HG03520 (cell line): Measurements from ENCODE around the gene STAMBP.
"Not testable (repeated sequence)": the region's sequence is repeated elsewhere in the genome, so short reads cannot be mapped to it uniquely, and the experiment has no call there.

Source experiments
- ATAC-seq: cut with Tn5 transposase; IDR thresholded peaks from one replicate; pipeline ENCODE4 v1.9.1; 2021; ENCODE audit warnings: mild to moderate bottlenecking, moderate library complexity; ENCODE audit not compliant: unreplicated experiment

Gene STAMBP

DNA sequence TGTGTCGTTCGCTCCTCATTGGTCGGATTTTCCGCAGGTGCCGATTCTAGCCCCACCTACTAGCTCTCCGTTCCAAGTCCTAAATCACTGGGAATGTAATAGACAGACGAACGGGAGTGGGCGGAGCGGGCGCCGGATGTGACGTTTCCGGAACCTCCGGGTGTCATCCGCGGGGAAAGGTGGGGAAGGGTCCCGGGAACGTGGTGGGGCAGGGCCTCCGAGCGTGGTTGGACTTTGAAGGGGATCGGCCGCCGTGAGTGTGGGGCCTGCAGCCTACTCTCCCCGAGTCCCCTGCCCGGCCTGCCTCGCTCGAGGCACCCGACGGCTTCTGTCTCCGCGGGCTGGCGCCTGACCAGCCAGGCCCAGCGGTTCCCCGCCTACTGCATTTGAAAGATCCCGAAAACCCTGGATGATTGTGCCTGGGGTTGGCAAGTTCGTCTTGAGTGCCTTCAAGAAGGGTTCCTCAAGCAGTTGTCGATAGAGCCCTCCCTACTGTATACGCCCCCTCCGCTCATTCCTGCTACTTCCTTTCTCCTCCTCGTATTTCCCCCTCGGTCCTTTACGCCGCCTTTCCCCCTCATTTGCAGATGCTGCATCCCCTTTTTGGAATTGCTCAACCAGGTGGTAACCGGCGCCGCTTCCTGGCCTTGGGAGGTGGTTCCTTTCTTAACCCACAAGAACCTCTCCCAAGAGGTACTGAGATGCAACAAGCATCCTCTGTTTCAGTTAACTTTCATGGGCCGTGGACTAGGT, at the start of gene STAMBP:
TSS of gene STAMBP (plus strand) at position 144 of the 753 bp plus-strand sequence. CDS start 1,896 bp downstream, outside the sequence.
- ATAC-seq = peak; percentile 75

DNA sequence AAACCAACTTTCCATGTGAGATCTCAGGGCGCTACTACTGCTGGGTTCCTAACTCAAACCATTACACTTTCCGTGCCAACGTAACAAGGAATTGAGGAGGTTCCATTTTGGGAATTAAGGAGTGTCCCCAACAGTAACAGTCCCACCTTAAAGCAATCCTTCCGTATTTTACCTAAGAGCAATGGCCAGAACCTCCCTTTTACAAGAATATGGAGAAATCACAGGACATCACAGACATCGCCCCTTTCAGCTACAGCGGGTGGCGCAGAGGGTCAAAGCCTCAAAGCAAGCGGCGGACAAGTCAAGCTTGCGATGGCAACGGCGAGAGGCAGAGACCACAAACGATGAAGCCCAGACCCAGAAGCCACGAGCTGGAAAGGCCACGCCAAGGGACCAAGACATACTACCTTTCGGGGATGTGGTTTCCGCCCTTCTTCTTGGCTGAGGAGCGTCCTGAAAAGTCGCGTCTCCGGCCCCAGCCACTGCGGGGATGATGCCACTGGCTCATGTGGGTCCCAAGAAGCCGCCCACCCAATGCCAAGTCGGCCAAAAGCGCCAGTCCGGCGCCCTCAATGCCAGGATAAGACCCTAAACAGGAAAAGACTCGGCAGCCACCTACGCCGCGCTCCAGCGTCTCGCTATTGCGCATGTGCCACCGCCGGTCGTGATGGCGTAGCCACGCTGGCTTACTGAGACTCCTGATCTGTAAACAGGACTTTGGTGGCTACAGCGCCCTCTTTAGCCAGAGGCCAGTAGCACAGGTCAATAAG, 49.1 kb upstream of the STAMBP start, which contains the start of gene DUSP11:
TSS of gene DUSP11 (minus strand) at position 637 of the 770 bp plus-strand sequence. CDS start at position 508, 129 bp downstream.
- ATAC-seq = peak; percentile 95

DNA sequence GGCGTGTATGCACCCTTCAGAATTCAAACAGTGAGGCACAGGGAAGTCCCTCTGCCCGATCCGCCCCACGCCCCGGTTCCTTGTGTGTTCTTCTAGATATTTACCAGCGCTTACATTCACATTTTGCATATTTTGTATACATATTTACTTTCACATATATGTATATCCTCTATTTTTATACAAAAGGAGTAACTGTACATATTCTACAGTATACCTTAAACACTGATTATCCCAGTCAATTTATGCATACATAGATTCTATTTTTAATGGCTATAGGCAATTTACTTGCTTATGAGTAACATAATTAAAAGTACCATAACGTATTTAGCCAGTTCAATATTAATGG, 48.6 kb upstream of the STAMBP start:
- no peak for ATAC-seq

DNA sequence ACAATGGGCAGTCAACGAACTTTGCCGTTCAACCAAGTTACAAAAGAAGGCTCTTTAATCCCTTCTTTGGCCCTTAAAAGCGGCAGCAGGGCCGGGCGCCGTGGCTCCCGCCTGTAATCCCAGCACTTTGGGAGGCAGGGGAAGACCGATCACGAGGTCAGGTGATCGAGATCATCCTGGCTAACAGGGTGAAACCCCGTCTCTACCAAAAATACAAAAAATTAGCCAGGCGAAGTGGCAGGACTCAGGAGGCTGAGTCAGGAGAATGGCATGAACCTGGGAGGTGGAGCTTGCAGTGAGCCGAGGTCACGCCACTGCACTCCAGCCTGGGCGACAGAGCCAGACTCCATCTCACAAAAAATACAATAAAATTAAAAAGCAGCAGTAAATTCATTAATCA, 45.4 kb upstream of the STAMBP start:
- ATAC-seq = not testable (repeated sequence)

DNA sequence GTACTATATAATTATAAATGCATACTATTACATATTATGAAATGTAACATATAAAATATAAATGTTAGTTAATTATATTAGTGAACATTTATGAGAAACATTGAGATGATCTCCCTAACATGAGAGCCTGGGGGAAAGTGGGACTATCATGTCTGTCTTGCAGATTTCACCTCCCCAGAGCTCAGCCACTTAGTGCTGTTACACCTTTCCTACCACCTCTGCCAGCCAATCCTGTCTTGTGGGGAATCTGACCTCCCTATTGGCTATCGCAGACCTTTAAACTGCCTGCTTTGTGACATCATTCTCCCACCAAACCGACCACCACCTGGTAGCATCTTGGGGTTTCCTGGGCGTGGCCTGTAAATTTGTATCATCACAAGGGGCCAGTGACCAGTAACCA, 44.9 kb upstream of the STAMBP start, which contains the start of gene C2orf78:
TSS of gene C2orf78 (plus strand) at position 301 of the 400 bp plus-strand sequence. CDS start 127 bp downstream, outside the sequence.
- not testable (repeated sequence) for ATAC-seq

DNA sequence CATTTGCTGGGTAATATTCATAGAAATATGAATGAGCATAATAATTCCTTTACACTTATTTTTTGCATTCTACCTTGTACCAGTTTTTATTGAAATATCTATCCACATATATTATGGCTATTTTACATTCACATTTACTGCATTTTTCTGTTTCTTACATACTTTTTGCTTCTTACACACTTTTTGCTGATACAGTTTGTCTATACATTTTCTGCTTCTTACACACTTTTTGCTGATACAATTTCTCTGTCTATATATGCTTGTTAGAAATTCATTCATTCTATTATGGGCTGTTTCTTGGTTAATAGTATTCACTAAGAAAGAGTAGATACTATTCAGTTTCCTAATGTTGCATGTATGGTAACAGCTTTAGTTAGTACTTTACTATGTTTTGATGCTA, 16.9 kb upstream of the STAMBP start:
- ATAC-seq = no peak

DNA sequence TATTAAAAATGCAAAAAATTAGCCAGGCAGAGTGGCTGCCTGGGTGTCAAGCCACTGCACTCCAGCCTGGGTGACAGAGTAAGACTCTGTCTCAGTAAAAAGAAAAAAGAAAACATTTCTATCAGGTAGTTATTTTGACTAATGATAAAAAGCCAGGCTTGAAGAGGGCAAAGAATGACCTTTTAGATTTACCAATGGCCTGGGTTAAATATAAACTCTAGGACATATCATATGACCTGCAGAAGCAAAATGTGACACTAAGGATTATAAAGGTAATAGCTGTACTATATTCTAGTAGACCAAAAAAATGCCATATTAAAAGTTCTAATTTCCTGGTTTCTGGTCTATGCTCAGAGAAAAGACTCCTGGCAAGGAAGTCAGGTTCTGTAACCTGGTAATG, 16.1 kb upstream of the STAMBP start:
- ATAC-seq = no peak

DNA sequence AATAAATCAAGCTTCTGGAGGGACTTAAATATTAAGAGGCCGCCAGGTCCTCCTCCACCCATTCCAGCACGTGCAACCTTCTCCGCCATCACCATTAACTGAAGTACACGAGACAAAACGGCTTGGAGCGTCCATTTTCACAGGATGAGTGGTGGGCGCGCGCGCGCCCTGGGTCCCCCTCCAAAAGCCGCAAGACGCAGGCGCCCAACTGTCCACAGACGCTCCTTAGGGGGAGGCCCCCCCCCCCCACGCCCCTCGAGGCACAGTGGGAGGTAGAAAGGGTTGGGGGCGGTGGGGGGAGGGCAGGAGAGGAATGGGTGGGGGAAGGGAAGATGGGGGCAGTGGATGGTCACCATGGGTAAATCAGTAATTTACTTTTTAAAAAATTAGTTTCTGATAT, 10.5 kb upstream of the STAMBP start:
- ATAC-seq = no peak

DNA sequence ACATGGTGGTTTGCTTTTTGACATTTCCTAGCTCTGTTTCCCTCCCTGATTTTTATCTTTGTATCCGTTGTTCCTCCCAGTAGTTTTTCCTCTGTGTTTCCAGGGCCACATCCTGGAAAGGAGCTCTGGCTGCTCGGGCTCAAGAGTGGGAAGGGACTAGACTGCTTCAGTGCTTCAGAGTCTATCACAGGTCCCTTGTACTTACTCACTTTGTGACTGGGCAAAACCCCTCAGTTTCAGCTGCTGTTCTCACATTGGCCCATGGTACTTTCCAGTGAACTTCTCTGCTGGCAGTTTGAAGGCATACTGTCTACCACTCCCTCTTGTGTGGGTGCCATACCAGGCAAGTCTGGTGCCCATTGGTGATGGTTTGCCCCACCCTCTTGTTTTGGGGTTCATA, 7.5 kb upstream of the STAMBP start:
- peak; percentile 64 for ATAC-seq

DNA sequence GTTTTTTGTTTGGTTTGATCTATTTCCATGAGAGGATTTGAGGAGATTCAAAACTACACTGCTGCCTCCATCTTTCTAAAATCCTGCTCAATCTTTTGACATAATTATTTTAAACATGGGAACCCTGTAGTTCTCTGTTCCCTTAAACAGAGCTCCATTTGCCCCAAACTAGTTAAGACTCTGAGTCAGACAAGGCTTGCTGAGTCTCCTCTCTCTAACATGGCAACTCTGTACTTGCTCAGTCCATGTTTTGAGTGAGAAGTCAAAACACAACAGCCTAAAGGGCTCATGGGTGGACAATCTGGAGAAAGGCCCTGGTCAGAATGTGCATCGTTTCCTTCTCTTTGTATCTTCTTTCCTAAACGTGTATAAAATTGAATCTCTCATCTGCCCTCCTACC, 7.1 kb upstream of the STAMBP start:
- no peak for ATAC-seq

DNA sequence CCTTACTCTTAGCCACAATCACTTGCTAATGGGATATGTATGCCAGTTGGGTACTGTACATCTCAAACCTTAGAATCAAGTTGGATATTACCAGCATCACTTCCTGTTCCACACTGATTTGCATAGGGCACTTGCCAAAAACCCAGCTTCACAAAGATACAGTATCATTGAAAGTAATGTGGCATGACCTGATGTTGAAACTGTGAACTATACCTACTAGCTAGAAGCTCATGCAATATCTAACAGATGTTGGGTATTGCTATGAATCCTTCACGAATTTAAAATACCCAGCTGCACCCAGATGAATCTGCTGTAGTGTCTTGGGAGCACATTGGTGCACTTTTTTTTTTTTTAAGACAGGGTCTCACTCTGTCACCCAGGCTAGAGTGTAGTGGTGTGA, 6.5 kb upstream of the STAMBP start:
- ATAC-seq = no peak

DNA sequence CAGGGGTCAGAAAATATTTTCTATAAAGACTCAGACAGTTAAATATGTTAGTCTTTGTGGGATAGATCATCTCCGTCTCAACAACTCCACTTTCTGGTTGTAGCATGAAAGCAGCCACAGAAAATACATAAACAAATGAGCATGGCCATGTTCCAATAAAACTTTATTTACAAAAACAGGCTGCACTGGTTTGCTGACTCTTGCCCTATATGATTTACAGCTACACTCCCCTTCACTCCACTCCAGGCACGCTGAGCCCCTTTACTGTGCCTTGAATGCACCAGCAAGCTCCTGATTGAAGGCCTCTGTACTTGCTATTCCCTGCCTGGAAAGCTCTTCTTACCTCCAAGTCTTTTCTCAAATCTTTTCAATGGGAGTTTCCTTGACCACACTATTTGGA, 5.8 kb upstream of the STAMBP start:
- ATAC-seq = no peak

DNA sequence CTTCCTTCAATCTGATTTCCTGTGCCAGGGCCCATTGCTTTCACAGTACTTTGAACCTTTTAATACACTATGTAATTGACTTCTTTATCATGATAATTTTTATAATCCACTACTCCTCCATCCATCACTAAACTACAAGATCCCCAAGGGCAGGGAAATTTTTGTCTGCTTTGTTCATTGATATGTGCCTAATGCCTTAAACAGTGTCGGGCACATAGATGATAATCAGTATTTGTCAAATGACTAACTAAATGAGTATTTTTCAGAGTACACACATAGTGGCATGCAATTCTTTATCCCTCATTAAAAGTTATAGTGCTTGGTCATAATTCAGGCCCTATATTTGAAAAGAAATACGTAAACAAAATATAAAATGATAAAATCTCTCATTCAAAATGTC, 5.3 kb upstream of the STAMBP start:
- no peak for ATAC-seq

DNA sequence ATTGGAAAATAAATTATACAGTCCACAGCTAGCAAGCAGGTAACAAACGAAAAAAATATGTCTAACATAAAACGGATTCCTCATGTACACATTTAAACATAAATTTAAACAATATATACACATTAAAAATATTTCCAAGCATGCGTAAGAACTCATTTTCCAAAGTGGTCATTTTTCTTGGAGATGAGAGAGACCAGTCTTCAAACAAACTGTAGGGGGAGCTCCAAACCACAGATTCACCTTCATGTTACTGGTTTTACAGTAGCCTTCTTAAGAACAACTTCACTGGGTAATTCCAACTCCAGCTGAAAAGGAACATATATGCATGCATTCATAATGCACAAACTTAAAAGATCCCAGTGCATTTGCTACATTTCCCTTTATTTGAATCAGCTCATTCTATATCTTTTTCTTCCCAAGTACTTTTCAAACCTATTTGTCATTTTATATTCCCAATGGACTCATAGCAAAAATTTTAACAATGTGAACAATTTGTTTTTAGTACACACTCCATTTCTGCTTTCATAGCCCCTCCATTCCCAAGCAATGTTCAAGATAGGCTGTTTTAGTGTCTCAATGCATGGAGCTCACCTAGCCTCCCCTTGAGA, 4.7 kb upstream of the STAMBP start:
- ATAC-seq = no peak

DNA sequence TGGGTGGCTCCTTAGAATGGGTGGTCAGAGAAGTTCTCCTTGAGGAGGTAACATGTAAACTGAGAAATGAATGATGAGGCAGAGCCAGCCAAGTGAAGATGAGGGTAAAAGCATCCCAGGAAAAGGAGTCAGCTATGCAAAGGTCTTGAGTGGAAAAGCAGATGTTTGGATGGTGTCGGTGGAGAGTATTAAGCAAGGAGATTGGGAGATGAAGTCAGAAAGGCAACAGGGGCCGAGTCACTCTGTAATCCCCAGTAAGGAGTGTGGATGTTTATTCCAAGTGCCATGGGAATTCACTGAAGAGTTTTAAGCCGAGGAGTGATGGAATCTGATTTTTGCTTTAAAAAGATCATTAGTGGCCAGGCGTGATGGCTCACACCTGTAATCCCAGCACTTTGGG, 3.4 kb upstream of the STAMBP start:
- ATAC-seq = no peak

DNA sequence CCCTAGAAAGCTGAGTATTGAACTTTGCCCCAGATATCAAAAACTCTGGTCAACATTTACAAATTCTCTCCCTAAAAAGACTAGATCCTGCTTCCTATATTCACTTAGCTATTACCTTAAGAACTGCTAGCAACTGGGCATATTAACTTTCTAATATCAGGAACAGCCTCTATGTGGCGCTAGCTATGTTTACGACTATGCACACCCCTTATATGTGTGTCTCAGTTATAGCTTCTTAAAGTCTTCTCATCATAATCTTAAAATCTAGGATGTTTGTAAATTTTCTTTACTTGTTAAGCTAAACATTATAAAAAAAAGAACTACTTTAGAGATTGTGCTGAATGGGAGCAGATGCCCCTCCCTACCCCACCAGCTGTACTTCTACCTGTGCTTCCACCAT, 1.7 kb upstream of the STAMBP start:
- no peak for ATAC-seq

DNA sequence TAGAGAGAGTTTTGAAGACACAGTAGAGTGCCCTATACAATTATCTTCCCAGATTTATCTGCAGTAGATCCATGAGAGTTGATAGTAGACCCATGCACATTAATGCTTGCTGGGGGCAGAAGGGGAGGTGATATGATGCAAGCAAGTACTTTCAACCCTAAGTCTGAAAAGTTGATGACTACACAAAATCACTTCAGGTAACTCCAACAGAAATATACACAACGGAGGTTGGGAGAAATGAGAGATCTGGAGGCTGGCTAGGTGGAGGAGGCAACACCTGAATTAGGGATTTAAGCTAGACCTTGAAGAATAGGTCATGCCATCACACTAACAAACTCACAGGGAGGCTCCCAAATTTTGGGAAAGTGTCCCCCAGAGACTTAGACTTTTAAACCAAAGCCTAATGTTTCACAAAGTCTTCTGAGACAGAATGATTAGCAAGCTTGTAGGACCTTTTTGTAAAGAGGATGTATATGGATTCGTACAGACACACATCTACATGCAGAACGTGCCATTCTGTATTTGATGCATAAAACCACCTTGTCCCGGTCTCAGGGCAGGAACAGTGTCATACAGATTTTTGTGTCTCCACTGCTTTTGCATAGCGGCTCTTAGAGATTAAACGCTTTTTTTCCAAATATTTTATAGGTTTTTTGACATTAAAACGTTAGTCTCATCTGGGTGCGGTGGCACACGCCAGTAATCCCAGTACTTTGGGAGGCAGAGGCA, 937 bp upstream of the STAMBP start:
- no peak for ATAC-seq

DNA sequence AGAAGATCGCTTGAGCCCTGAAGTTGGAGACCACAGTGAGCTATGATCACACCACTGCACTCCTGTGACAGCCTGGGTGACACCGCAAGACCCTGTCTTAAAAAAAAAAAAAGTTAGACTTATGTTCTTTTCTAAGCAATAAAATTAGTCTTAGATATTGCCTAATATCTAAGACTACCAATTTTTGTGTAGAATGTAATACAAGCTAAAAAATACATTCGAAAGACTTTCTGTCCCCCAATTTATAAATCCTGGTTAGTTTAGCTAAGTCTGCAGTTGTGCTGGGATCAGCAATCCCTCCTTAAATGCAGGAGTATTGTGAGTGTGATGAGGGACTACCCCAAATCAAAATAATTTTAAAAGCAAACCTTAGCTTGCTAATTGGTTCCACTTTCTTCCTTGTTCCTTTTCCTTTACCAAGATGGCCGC, 358 bp upstream of the STAMBP start:
- ATAC-seq = no peak

DNA sequence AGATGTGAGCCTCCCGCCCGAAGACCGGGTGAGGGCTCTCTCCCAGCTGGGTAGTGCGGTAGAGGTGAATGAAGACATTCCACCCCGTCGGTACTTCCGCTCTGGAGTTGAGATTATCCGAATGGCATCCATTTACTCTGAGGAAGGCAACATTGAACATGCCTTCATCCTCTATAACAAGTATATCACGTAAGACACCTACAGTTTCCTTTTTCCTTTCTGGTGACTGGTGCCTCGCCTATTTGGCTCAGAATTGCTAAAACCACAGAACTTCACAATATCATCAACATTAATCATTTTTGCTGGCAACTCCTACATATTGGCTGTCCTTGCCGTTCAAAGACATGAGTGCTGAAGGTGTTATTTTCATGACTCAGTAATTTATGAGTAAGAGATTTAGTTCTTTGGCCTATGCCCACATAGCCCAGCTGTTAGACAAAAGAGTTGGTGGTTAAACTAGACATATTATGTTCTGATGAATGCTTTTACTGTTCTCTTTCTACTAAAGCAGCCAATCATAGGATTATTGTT, 2.2 kb downstream of the STAMBP start:
- no peak for ATAC-seq

DNA sequence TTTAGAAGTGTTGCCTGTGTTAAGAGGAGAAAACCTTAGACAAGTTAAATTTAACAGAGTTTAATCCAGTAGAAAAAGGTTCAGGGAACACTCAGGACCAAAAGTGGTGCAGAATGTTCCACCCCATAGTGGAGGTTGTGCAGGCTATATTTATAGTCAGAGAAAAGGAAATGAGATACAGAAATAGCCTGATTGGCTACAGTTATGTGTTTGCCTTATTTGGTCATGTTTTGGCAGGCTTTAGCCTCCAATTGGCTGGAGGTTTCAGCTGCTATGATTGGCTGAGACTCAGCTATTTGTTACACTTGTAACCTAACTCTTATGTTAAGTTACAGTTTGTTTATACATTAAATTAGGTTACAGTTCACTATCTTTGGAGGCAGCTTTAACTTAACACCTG, 4.2 kb downstream of the STAMBP start:
- no peak for ATAC-seq
